MM.1S (cell line): Measurements from ENCODE around the gene HIBADH.

Source experiments
- DNase-seq: peaks from one replicate; pipeline ENCODE4 v3.0.0-alpha.2; 2015
- H2AFZ ChIP-seq: fragments of 300-600 bp; sonication (generic); 2 replicates; pipeline ENCODE4 v1.6.0; 2016; ENCODE audit warnings: antibody characterized with exemption, low read length
- H3F3A ChIP-seq: fragments of 300-600 bp; sonication (generic); 2 replicates; pipeline ENCODE4 v1.6.1; 2016; ENCODE audit warnings: mild to moderate bottlenecking, antibody characterized with exemption, low read length, moderate library complexity, mixed read lengths; ENCODE audit not compliant: insufficient read depth
- H3K27ac ChIP-seq: fragments of 300-600 bp; sonication (generic); 2 replicates; pipeline ENCODE4 v1.5.1; 2016; ENCODE audit warnings: mild to moderate bottlenecking, low read length
- H3K27me3 ChIP-seq: fragments of 300-600 bp; sonication (generic); replicated peaks from 2 replicates; pipeline ENCODE4 v1.6.0; 2016; ENCODE audit warnings: low read length; ENCODE audit not compliant: insufficient read depth
- H3K36me3 ChIP-seq: fragments of 300-600 bp; sonication (generic); replicated peaks from 2 replicates; pipeline ENCODE4 v1.6.1; 2016; ENCODE audit warnings: mild to moderate bottlenecking, low read length, mixed read lengths; ENCODE audit not compliant: insufficient read depth
- H3K4me1 ChIP-seq: fragments of 300-600 bp; sonication (generic); 2 replicates; pipeline ENCODE4 v1.6.1; 2016; ENCODE audit warnings: low read length, mixed read lengths
- H3K4me2 ChIP-seq: fragments of 300-600 bp; sonication (generic); 2 replicates; pipeline ENCODE4 v1.6.0; 2016; ENCODE audit warnings: low read depth, low read length
- H3K4me3 ChIP-seq: fragments of 300-600 bp; sonication (generic); 2 replicates; pipeline ENCODE4 v1.5.1; 2016; ENCODE audit warnings: low read length, mixed read lengths
- H3K79me2 ChIP-seq: fragments of 300-600 bp; sonication (generic); 2 replicates; pipeline ENCODE4 v1.6.1; 2016; ENCODE audit warnings: mixed run types, low read length, mixed read lengths
- H3K9ac ChIP-seq: fragments of 300-600 bp; sonication (generic); 2 replicates; pipeline ENCODE4 v1.6.1; 2016; ENCODE audit warnings: low read length, mixed read lengths
- H3K9me2 ChIP-seq: fragments of 300-600 bp; sonication (generic); replicated peaks from 2 replicates; pipeline ENCODE4 v1.6.1; 2016; ENCODE audit warnings: mild to moderate bottlenecking, low read length, mixed read lengths; ENCODE audit not compliant: insufficient read depth
- H3K9me3 ChIP-seq: fragments of 300-600 bp; sonication (generic); replicated peaks from 2 replicates; pipeline ENCODE4 v1.6.1; 2016; ENCODE audit warnings: mild to moderate bottlenecking, low read length, mixed read lengths; ENCODE audit not compliant: insufficient read depth
- H4K20me1 ChIP-seq: fragments of 300-600 bp; sonication (generic); 2 replicates; pipeline ENCODE4 v1.6.1; 2016; ENCODE audit warnings: mild to moderate bottlenecking, low read length, moderate library complexity, mixed read lengths; ENCODE audit not compliant: insufficient read depth
- EZH2 ChIP-seq: fragments of 300-600 bp; sonication (generic); optimal IDR thresholded peaks from 2 replicates; pipeline ENCODE3; 2017; ENCODE audit warnings: low read depth, mild to moderate bottlenecking, antibody characterized with exemption, low read length, mixed read lengths
- EZH2phosphoT487 ChIP-seq: fragments of 300-600 bp; sonication (generic); IDR thresholded peaks from 2 replicates; pipeline ENCODE4 v1.6.1; 2018; ENCODE audit warnings: antibody characterized with exemption, low read length
- TF ChIP-seq, protein P1 (sequence below): fragments of 300-600 bp; sonication (generic); IDR thresholded peaks from 2 replicates; pipeline ENCODE4 v1.5.1; 2016; ENCODE audit warnings: antibody characterized with exemption, low read length, mixed read lengths

Gene HIBADH

DNA sequence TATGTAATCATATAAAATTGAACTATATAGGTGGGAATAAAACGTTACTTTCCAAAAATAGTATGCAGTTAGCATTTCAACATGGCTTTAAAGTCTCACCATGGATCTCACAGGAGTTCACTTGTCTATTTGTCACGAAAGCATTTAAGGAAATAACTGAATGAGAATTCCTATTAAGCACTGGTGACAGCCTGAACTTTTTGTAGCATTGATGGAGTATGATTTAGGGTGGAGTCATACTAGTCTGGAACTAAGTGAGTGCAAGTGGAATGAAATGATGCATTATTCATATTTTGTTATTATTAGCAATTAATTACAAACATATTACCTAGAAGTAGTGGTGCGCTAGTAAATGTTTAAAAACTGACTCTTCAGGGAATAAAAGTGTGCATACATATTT is 26.0 kb upstream of the HIBADH start:
- no peak overlapping the region for H3K27ac ChIP-seq
- no peak overlapping the region for H3K9ac ChIP-seq
- no peaks in the 10 kb centered on the region for H3K9me3 ChIP-seq
- H2AFZ ChIP-seq: no peak overlapping the region
- H3K4me2 ChIP-seq: no peak overlapping the region
- no peaks in the 10 kb centered on the region for H3K36me3 ChIP-seq
- H3F3A ChIP-seq: no peaks in the 10 kb centered on the region
- H3K27me3 ChIP-seq: no peaks in the 10 kb centered on the region
- H3K4me3 ChIP-seq: no peak overlapping the region
- no peak for DNase-seq
- H3K79me2 ChIP-seq: no peaks in the 10 kb centered on the region
- H3K9me2 ChIP-seq: no peaks in the 10 kb centered on the region
- TF ChIP-seq EZH2phosphoT487 (no peak), EZH2 (no peak)
- TF ChIP-seq, protein P1, sequence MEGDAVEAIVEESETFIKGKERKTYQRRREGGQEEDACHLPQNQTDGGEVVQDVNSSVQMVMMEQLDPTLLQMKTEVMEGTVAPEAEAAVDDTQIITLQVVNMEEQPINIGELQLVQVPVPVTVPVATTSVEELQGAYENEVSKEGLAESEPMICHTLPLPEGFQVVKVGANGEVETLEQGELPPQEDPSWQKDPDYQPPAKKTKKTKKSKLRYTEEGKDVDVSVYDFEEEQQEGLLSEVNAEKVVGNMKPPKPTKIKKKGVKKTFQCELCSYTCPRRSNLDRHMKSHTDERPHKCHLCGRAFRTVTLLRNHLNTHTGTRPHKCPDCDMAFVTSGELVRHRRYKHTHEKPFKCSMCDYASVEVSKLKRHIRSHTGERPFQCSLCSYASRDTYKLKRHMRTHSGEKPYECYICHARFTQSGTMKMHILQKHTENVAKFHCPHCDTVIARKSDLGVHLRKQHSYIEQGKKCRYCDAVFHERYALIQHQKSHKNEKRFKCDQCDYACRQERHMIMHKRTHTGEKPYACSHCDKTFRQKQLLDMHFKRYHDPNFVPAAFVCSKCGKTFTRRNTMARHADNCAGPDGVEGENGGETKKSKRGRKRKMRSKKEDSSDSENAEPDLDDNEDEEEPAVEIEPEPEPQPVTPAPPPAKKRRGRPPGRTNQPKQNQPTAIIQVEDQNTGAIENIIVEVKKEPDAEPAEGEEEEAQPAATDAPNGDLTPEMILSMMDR: no peak
- H3K4me1 ChIP-seq: no peaks in the 10 kb centered on the region
- no peaks in the 10 kb centered on the region for H4K20me1 ChIP-seq

DNA sequence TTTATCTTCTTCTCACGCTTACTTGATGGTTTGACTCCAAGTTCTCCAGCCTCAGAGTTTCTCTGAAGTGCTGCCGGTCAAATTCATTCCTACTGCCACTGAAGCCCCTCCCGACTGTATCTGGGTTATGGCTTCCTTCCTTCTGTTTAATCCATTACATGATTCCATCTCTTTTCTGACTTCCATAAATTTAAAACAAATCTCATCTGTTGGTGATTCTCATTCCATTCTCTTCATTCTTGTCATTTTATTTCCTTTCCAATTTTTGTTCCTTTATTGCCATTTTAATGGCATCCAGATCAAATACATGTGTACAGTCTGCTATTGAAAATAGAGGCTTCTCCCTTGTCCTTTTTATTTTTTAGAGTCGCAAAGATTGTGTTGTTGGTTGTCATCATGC is 25.4 kb upstream of the HIBADH start:
- TF ChIP-seq EZH2: no peak
- no peak for TF ChIP-seq EZH2phosphoT487
- TF ChIP-seq, protein P1: no peak
- no peaks in the 10 kb centered on the region for H3F3A ChIP-seq
- no peak overlapping the region for H3K9ac ChIP-seq
- H3K4me3 ChIP-seq: no peak overlapping the region
- no peak overlapping the region for H3K4me2 ChIP-seq
- H3K36me3 ChIP-seq: no peaks in the 10 kb centered on the region
- no peaks in the 10 kb centered on the region for H4K20me1 ChIP-seq
- no peaks in the 10 kb centered on the region for H3K9me3 ChIP-seq
- no peaks in the 10 kb centered on the region for H3K79me2 ChIP-seq
- H3K27ac ChIP-seq: no peak overlapping the region
- H2AFZ ChIP-seq: no peak overlapping the region
- H3K4me1 ChIP-seq: no peaks in the 10 kb centered on the region
- no peak for DNase-seq
- no peaks in the 10 kb centered on the region for H3K27me3 ChIP-seq
- H3K9me2 ChIP-seq: no peaks in the 10 kb centered on the region

DNA sequence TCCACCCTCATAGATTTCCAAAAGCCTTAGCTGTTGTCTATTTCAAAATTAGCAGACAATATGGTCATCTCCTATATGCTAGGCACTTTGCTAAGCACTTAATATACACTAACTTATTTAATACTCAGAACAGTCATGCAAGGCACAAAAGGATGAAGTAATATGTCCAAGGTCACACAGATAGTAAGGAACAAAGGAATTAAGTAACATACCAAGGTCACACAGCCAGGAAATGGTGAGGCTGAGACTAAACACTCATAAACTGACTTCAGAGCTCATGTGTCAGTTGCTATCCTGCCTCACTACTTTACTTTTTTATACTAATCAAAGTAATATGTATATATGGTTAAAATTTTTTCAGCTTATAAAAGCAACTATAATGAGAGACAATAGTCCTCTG is 23.6 kb upstream of the HIBADH start:
- H3K9me2 ChIP-seq: no peaks in the 10 kb centered on the region
- no peaks in the 10 kb centered on the region for H3K79me2 ChIP-seq
- H3K9me3 ChIP-seq: no peaks in the 10 kb centered on the region
- no peaks in the 10 kb centered on the region for H3K27me3 ChIP-seq
- H3F3A ChIP-seq: no peaks in the 10 kb centered on the region
- H3K4me2 ChIP-seq: no peak overlapping the region
- H3K4me3 ChIP-seq: no peak overlapping the region
- TF ChIP-seq, protein P1: no peak
- TF ChIP-seq EZH2 (no peak), EZH2phosphoT487 (no peak)
- H3K27ac ChIP-seq: no peak overlapping the region
- no peak overlapping the region for H2AFZ ChIP-seq
- H3K4me1 ChIP-seq: no peaks in the 10 kb centered on the region
- H4K20me1 ChIP-seq: no peaks in the 10 kb centered on the region
- H3K9ac ChIP-seq: no peak overlapping the region
- H3K36me3 ChIP-seq: no peaks in the 10 kb centered on the region
- no peak for DNase-seq
